Lower lobe of right lung (tissue), 2 donors: ENCODE measurements around the gene RAB43. TPM values are rescaled to one million over a fixed set of nuclear protein-coding genes. Genes with fewer than 3 reads are reported as not detected.
A peak's percentile ranks its signal among the peaks of the same experiment; 100 is the strongest.

Experiments
- ATAC-seq, 2 donors: fragments of 200-7000 bp; cut with Tn5 transposase; one replicate each; pipeline ENCODE4 v1.9.1; 2020 to 2022; ENCODE audit warnings: mild to moderate bottlenecking in 2 of 2, moderate library complexity in 2 of 2
- DNase-seq: peaks from one replicate; pipeline ENCODE4 v3.0.0-alpha.2; 2020
- H3K27ac ChIP-seq: fragments of 200-600 bp; one replicate; pipeline ENCODE4 v1.8.0; 2022
- H3K27me3 ChIP-seq: fragments of 200-600 bp; one replicate; pipeline ENCODE4 v1.8.0; 2022; ENCODE audit warnings: low read depth
- H3K36me3 ChIP-seq: fragments of 200-600 bp; one replicate; pipeline ENCODE4 v1.8.0; 2022; ENCODE audit warnings: mild to moderate bottlenecking
- H3K4me1 ChIP-seq: fragments of 200-600 bp; one replicate; pipeline ENCODE4 v1.8.0; 2022
- H3K4me3 ChIP-seq: fragments of 200-600 bp; one replicate; pipeline ENCODE4 v1.8.0; 2022; ENCODE audit warnings: mild to moderate bottlenecking
- H3K9me3 ChIP-seq: fragments of 200-600 bp; one replicate; pipeline ENCODE4 v1.8.0; 2022
- CTCF ChIP-seq: fragments of 200-600 bp; IDR thresholded peaks from one replicate; pipeline ENCODE4 v1.8.0; 2022; ENCODE audit warnings: antibody characterized with exemption, mild to moderate bottlenecking
- intact Hi-C: fragments of 100-400 bp; cut with DNase I; formaldehyde crosslinking; loops from one replicate; pipeline ENCODE4 v1.11.0; 2022
- total RNA-seq: library from RNA; stranded (reverse); fragmentation: NEBNext Ultra II Directional; extraction: Animal tissue kit (Norgen Biotek cat#: 25700); gene quantifications from one replicate; pipeline ENCODE4 v1.2.1, GENCODE V29; 2021
- donor health status: DM: no; HTN: yes; CAD: no; lungs with severe emphysema.

Gene RAB43
- total RNA-seq, 1 donor from 2014 or later = 29.9 TPM

GRCh38 chr3:129040039-129040336, 81.6 kb downstream of the RAB43 start:
- Histone ChIP-seq H3K27ac (no peak overlapping the region), H3K36me3 (peaks cover 5% of the 10 kb centered on the region), H3K9me3 (no peaks in the 10 kb centered on the region), H3K27me3 (no peaks in the 10 kb centered on the region), H3K4me3 (no peak overlapping the region), H3K4me1 (no peaks in the 10 kb centered on the region)
- no peak for ATAC-seq
- DNase-seq = no peak
- intact Hi-C loops = loop anchor here (10.0 kb wide), 1 partner anchor 65 kb away; no protein-coding TSS in a partner anchor
- no peak for TF ChIP-seq CTCF

GRCh38 chr3:129039271-129040038, 82.1 kb downstream of the RAB43 start:
- DNase-seq (no peak), ATAC-seq (peak; percentile 11 to 23)
- H3K27me3 ChIP-seq = no peaks in the 10 kb centered on the region
- no peaks in the 10 kb centered on the region for H3K9me3 ChIP-seq
- H3K36me3 ChIP-seq = peaks cover 5% of the 10 kb centered on the region
- H3K4me1 ChIP-seq = no peaks in the 10 kb centered on the region
- H3K27ac ChIP-seq = no peak overlapping the region
- TF ChIP-seq CTCF = no peak
- no peak overlapping the region for H3K4me3 ChIP-seq
- intact Hi-C loops = loop anchor here (10.0 kb wide), 1 partner anchor 65 kb away; no protein-coding TSS in a partner anchor

- no peaks in the 10 kb centered on the region for H3K9me3 ChIP-seq
- ATAC-seq (no peak), DNase-seq (no peak)
- H3K27me3 ChIP-seq = no peaks in the 10 kb centered on the region
- H3K36me3 ChIP-seq = peaks cover 5% of the 10 kb centered on the region
- H3K27ac ChIP-seq = no peak overlapping the region
- intact Hi-C loops = no loop called here
- H3K4me3 ChIP-seq = no peak overlapping the region
- peaks cover under 1% of the 10 kb centered on the region for H3K4me1 ChIP-seq
- no peak for TF ChIP-seq CTCF
Observed at GRCh38 chr3:129038121-129038855, 83.3 kb downstream of the RAB43 start.

Other genes with a start within 250 kb of the RAB43 start
- gene ACAD9, start 242.2 kb downstream of the RAB43 start, total RNA-seq = 38.0 TPM
- 2.0 TPM for gene CFAP92, start 127.7 kb downstream of the RAB43 start, total RNA-seq
- 12.1 TPM for gene EFCC1, start 120.5 kb downstream of the RAB43 start, total RNA-seq
- gene GP9, start 61.0 kb downstream of the RAB43 start, total RNA-seq = 2.6 TPM
- gene ISY1, start 39.3 kb upstream of the RAB43 start, total RNA-seq = 31.0 TPM
- gene CNBP, start 62.1 kb upstream of the RAB43 start, total RNA-seq = 298 TPM
- 150 TPM for gene COPG1, start 127.8 kb upstream of the RAB43 start, total RNA-seq
- 28.1 TPM for gene HMCES, start 157.1 kb upstream of the RAB43 start, total RNA-seq